Measurements from ENCODE around the gene CEACAM18.

GRCh38 chr19:51466723-51467122, 11.6 kb upstream of the CEACAM18 start:
- TF ChIP-seq, protein P1, sequence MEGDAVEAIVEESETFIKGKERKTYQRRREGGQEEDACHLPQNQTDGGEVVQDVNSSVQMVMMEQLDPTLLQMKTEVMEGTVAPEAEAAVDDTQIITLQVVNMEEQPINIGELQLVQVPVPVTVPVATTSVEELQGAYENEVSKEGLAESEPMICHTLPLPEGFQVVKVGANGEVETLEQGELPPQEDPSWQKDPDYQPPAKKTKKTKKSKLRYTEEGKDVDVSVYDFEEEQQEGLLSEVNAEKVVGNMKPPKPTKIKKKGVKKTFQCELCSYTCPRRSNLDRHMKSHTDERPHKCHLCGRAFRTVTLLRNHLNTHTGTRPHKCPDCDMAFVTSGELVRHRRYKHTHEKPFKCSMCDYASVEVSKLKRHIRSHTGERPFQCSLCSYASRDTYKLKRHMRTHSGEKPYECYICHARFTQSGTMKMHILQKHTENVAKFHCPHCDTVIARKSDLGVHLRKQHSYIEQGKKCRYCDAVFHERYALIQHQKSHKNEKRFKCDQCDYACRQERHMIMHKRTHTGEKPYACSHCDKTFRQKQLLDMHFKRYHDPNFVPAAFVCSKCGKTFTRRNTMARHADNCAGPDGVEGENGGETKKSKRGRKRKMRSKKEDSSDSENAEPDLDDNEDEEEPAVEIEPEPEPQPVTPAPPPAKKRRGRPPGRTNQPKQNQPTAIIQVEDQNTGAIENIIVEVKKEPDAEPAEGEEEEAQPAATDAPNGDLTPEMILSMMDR (IDR thresholded peaks at IDR 0.05) = no peak
- TF ChIP-seq POLR2A (IDR thresholded peaks at IDR 0.05) (no peak), POLR2AphosphoS5 (IDR thresholded peaks at IDR 0.05) (no peak), EP300 (IDR thresholded peaks at IDR 0.05) (no peak)

Measured in stomach (tissue), 4 donors.